Muscle of arm (tissue), 12 donors: Measurements from ENCODE around the gene PGGHG. TPM values are rescaled to one million over a fixed set of nuclear protein-coding genes. Genes with fewer than 3 reads are reported as not detected.

ENCODE experiments used
- DNase-seq: peaks from one replicate; pipeline ENCODE4 v3.0.0-alpha.2; 2013
- polyA plus RNA-seq, 12 donors: library from polyadenylated mRNA; unstranded; fragments of 120-200 nt; gene quantifications; one replicate each; pipeline ENCODE4 v1.2.1, GENCODE V29; 2013; ENCODE audit not compliant: insufficient read length in 12 of 12

Gene PGGHG
- polyA plus RNA-seq, 12 donors = 5.6 to 14.9 (median 9.0) TPM; not detected in 1

DNA sequence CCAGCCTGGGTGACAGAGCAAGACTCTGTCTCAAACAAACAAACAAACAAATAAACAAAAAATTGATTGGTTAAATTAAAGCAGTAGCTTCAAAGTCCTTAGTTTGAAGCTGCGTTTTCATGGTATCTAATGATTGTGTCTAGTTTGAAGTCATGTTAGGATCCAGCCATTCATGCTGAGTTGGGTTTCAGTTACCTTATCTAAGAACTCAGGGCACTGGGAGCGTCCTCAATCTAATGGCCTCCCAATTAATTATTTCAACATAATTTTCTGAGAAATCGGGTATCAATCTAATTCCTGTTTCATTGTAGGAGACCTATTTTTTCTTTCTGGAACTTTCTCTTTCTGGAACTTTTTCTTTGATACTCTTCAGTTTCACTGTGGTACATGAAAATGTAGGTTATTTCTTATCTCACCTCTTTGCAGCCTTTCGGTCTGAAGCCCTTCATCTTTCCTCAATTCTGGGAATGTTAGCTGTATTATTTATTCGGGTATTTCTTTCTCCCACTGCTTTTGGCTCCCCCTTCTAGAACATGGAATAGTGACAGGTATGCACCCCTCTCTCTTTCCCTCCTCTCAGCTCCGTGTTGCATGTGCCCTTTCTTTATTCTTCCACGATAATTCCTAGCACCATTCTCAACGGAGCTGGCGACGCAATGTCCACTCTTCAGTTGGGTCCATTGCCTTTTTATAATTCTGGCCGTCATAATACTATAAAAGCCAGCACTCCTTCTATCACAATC, 56.1 kb downstream of the PGGHG start:
- DNase-seq = no peak

Other genes with a start within 250 kb of the PGGHG start
- gene SCGB1C1, start 96.0 kb upstream of the PGGHG start, polyA plus RNA-seq = not detected
- gene BET1L, start 81.7 kb upstream of the PGGHG start, polyA plus RNA-seq = 10 to 100 TPM in 11 of 12 donors, not detected in 1; 28.4 to 42.3 (median 36.0) TPM
- gene RIC8A, start 81.4 kb upstream of the PGGHG start, polyA plus RNA-seq = 100 to 1,000 TPM in 1 of 12 donors, 10 to 100 TPM in 10, not detected in 1; 39.7 to 116 (median 55.6) TPM
- 10 to 100 TPM in 11 of 12 donors, not detected in 1; 17.8 to 44.5 (median 21.1) TPM for gene SIRT3, start 52.8 kb upstream of the PGGHG start, polyA plus RNA-seq
- 100 to 1,000 TPM in 6 of 12 donors, 10 to 100 TPM in 5, not detected in 1; 87.0 to 117 (median 103) TPM for gene PSMD13, start 52.1 kb upstream of the PGGHG start, polyA plus RNA-seq
- not detected for gene NLRP6, start 10.7 kb upstream of the PGGHG start, polyA plus RNA-seq
- under 1 TPM in 1 of 12 donors, not detected in 11; 0.45 TPM for gene IFITM5, start 10.4 kb downstream of the PGGHG start, polyA plus RNA-seq
- 100 to 1,000 TPM in 2 of 12 donors, 10 to 100 TPM in 9, not detected in 1; 47.9 to 173 (median 75.0) TPM for gene IFITM2, start 18.7 kb downstream of the PGGHG start, polyA plus RNA-seq
- gene IFITM1, start 24.9 kb downstream of the PGGHG start, polyA plus RNA-seq = 10 to 100 TPM in 9 of 12 donors, 1 to 10 TPM in 1, not detected in 2; 9.9 to 21.3 (median 14.1) TPM
- 100 to 1,000 TPM in 11 of 12 donors, not detected in 1; 155 to 302 (median 238) TPM for gene IFITM3, start 31.7 kb downstream of the PGGHG start, polyA plus RNA-seq
- 10 to 100 TPM in 10 of 12 donors, 1 to 10 TPM in 1, not detected in 1; 8.1 to 55.6 (median 14.5) TPM for gene B4GALNT4, start 80.4 kb downstream of the PGGHG start, polyA plus RNA-seq
- gene PKP3, start 105.1 kb downstream of the PGGHG start, polyA plus RNA-seq = 10 to 100 TPM in 3 of 12 donors, 1 to 10 TPM in 1, under 1 TPM in 4, not detected in 4; 0.24 to 30.6 (median 2.7) TPM
- 10 to 100 TPM in 9 of 12 donors, 1 to 10 TPM in 2, not detected in 1; 6.8 to 22.7 (median 11.2) TPM for gene SIGIRR, start 125.9 kb downstream of the PGGHG start, polyA plus RNA-seq
- 10 to 100 TPM in 2 of 12 donors, 1 to 10 TPM in 2, under 1 TPM in 7, not detected in 1; 0.08 to 14.1 (median 0.31) TPM for gene ANO9, start 152.9 kb downstream of the PGGHG start, polyA plus RNA-seq
- 10 to 100 TPM in 11 of 12 donors, not detected in 1; 22.7 to 52.4 (median 26.0) TPM for gene PTDSS2, start 161.2 kb downstream of the PGGHG start, polyA plus RNA-seq
- 100 to 1,000 TPM in 1 of 12 donors, 10 to 100 TPM in 10, not detected in 1; 69.4 to 126 (median 78.8) TPM for gene RNH1, start 218.1 kb downstream of the PGGHG start, polyA plus RNA-seq
- gene HRAS, start 246.4 kb downstream of the PGGHG start, polyA plus RNA-seq = 100 to 1,000 TPM in 6 of 12 donors, 10 to 100 TPM in 5, not detected in 1; 62.1 to 123 (median 101) TPM
- gene LRRC56, start 248.4 kb downstream of the PGGHG start, polyA plus RNA-seq = 1 to 10 TPM in 10 of 12 donors, not detected in 2; 1.7 to 8.2 (median 4.3) TPM